HG03565 (cell line): ENCODE results near the gene CYP21A2.
"Not testable (repeated sequence)": the region's sequence is repeated elsewhere in the genome, so short reads cannot be mapped to it uniquely, and the experiment has no call there.

Source experiments
- ATAC-seq: cut with Tn5 transposase; IDR thresholded peaks from one replicate; pipeline ENCODE4 v1.9.1; 2021; ENCODE audit warnings: mild to moderate bottlenecking, moderate library complexity; ENCODE audit not compliant: unreplicated experiment

The CYP21A2 gene

GRCh38 chr6:32037598-32038524, at the start of gene CYP21A2:
Gene CYP21A2, plus strand, starts transcription at chr6:32038415. Its CDS starts 8 bp downstream, at chr6:32038423.
- ATAC-seq, result not testable (repeated sequence)

- ATAC-seq, result not testable (repeated sequence)
Measured at GRCh38 chr6:31989363-31989762, 48.9 kb upstream of the CYP21A2 start.

GRCh38 chr6:31994421-31994820, 43.8 kb upstream of the CYP21A2 start:
- ATAC-seq, result not testable (repeated sequence)

GRCh38 chr6:31996385-31996784, 41.8 kb upstream of the CYP21A2 start:
- ATAC-seq, result not testable (repeated sequence)

- ATAC-seq, result not testable (repeated sequence)
Measured at GRCh38 chr6:32002546-32003268, 35.5 kb upstream of the CYP21A2 start.

GRCh38 chr6:32003301-32003700, 34.9 kb upstream of the CYP21A2 start:
- not testable (repeated sequence) for ATAC-seq

GRCh38 chr6:32004393-32004792, 33.8 kb upstream of the CYP21A2 start:
- ATAC-seq, result not testable (repeated sequence)

GRCh38 chr6:32004864-32005537, 33.2 kb upstream of the CYP21A2 start:
- not testable (repeated sequence) for ATAC-seq

- ATAC-seq, result not testable (repeated sequence)
Measured at GRCh38 chr6:32005538-32005880, 32.7 kb upstream of the CYP21A2 start.

GRCh38 chr6:32005991-32006529, 32.2 kb upstream of the CYP21A2 start:
- ATAC-seq, result not testable (repeated sequence)

GRCh38 chr6:32007086-32007485, 31.1 kb upstream of the CYP21A2 start:
- not testable (repeated sequence) for ATAC-seq

GRCh38 chr6:32008037-32008436, 30.2 kb upstream of the CYP21A2 start:
- not testable (repeated sequence) for ATAC-seq

GRCh38 chr6:32008616-32009015, 29.6 kb upstream of the CYP21A2 start:
- ATAC-seq, result not testable (repeated sequence)

- not testable (repeated sequence) for ATAC-seq
Measured at GRCh38 chr6:32009537-32009936, 28.7 kb upstream of the CYP21A2 start.

- not testable (repeated sequence) for ATAC-seq
Measured at GRCh38 chr6:32010856-32011530, 27.2 kb upstream of the CYP21A2 start.

GRCh38 chr6:32012941-32013617, 25.1 kb upstream of the CYP21A2 start:
- ATAC-seq, result not testable (repeated sequence)

GRCh38 chr6:32013738-32014137, 24.5 kb upstream of the CYP21A2 start:
- not testable (repeated sequence) for ATAC-seq

GRCh38 chr6:32014547-32014946, 23.7 kb upstream of the CYP21A2 start, which contains the start of gene C4B:
Gene C4B, plus strand, starts transcription at chr6:32014795. Its CDS starts 51 bp downstream, at chr6:32014846.
- not testable (repeated sequence) for ATAC-seq

GRCh38 chr6:32022100-32022499, 16.1 kb upstream of the CYP21A2 start:
- ATAC-seq, result not testable (repeated sequence)
